Ovary (tissue), 9 donors: ENCODE results near the gene SMARCAL1. TPM values are rescaled to one million over a fixed set of nuclear protein-coding genes. Genes with fewer than 3 reads are reported as not detected.

Source experiments
- DNase-seq, 5 donors: peaks; one replicate each; pipeline ENCODE4 v3.0.0-alpha.2; 2019 to 2020
- H3K27ac ChIP-seq, 2 donors: fragments of 200-600 bp; one replicate each; pipeline versions ENCODE4 v1.5.1 to v1.8.0; 2019 to 2022
- H3K27me3 ChIP-seq: fragments of 200-600 bp; one replicate; pipeline ENCODE4 v1.8.0; 2022
- H3K36me3 ChIP-seq: fragments of 200-600 bp; sonication (generic); one replicate; pipeline ENCODE4 v1.5.1; 2019
- H3K4me1 ChIP-seq: one replicate; pipeline ENCODE4 v1.8.1; 2013; ENCODE audit warnings: mild to moderate bottlenecking, moderate library complexity; ENCODE audit not compliant: insufficient read depth
- H3K4me3 ChIP-seq: fragments of 200-600 bp; sonication (generic); one replicate; pipeline ENCODE4 v1.5.1; 2017
- H3K9me3 ChIP-seq, 2 donors: fragments of 200-600 bp in 1 of 2; sonication (generic) in 1 of 2; one replicate each; pipeline versions ENCODE4 v1.5.1 to v1.8.1; 2013 to 2019; ENCODE audit warnings: mild to moderate bottlenecking in 1 of 2, moderate library complexity in 1 of 2
- CTCF ChIP-seq, 3 donors: fragments of 450-650 bp in 2 of 3; fragments of 200-600 bp in 1 of 3; IDR thresholded peaks; one replicate each; pipeline versions ENCODE4 v1.5.1 to v1.8.0; 2016 to 2022; ENCODE audit warnings: antibody characterized with exemption in 3 of 3, mild to moderate bottlenecking in 1 of 3
- EP300 ChIP-seq: sonication (generic); formaldehyde crosslinking; IDR thresholded peaks from one replicate; pipeline ENCODE4 v1.6.1; 2017; ENCODE audit warnings: antibody characterized with exemption
- POLR2A ChIP-seq: fragments of 450-650 bp; IDR thresholded peaks from one replicate; pipeline ENCODE4 v1.6.1; 2017; ENCODE audit warnings: antibody characterized with exemption, mild to moderate bottlenecking, moderate library complexity
- WGBS, 3 donors: extraction: QIAGEN DNeasy Blood & Tissue Kit in 1 of 3; methylation state at CpG; one replicate each; pipeline versions ENCODE4 v1.1.5 to v1.1.7; 2013 to 2017; 5-methylcytosine and 5-hydroxymethylcytosine counted together
- intact Hi-C, 4 donors: fragments of 100-400 bp; cut with DNase I; formaldehyde crosslinking; loops; one replicate each; pipeline versions ENCODE4 v1.11.0 to v1.15.1; 2022 to 2023
- polyA plus RNA-seq, 2 donors: library from polyadenylated mRNA; stranded (reverse); fragments of 200-250 nt in 1 of 2; fragments of 350-450 nt in 1 of 2; fragmentation: Illumina TruSeq in 1 of 2; extraction: RNeasy Lipid Tissue Mini Kit (QIAGEN cat#74804) in 1 of 2; gene quantifications; one replicate each; pipeline ENCODE4 v1.2.3, GENCODE V29; 2013 to 2014
- total RNA-seq, 7 donors: library from RNA; depleted of rRNA in 2 of 7; stranded (reverse); fragments of >200 nt in 2 of 7; fragmentation: NEBNext Ultra II Directional in 3 of 7; extraction: Animal tissue kit (Norgen Biotek cat#: 25700) in 3 of 7; gene quantifications; one replicate each; pipeline versions ENCODE4 v1.1.0 to v1.2.4, GENCODE V29; 2016 to 2023
- donor health status: DM: no; HTN: no; CAD: no; lungs with moderate emphysema.
- donor health status: DM: no; HTN: no; CAD: no.
- donor health status: Bipolar disorder and iron deficiency.
- donor health status: DM: yes; HTN: yes; CAD: no.
- donor health status: DM: no; HTN: no; CAD: no.
- donor health status: DM: yes; HTN: yes; CAD: no.

Gene SMARCAL1
- total and polyA plus RNA-seq, 9 donors = 11.1 to 29.1 (median 20.9) TPM

- TF ChIP-seq EP300 (no peak), CTCF (IDR thresholded peaks at IDR 0.05) (no peak), POLR2A (no peak)
- 85 to 94% (median 89%) methylated on average over 15 of the region's 15 CpGs for WGBS, 3 donors
- H3K4me3 ChIP-seq = no peak overlapping the region
- DNase-seq = no peak
- H3K27ac ChIP-seq = no peak overlapping the region
- H3K9me3 ChIP-seq = no peaks in the 10 kb centered on the region
- intact Hi-C loops = no loop called here
- no peaks in the 10 kb centered on the region for H3K27me3 ChIP-seq
- no peaks in the 10 kb centered on the region for H3K36me3 ChIP-seq
- H3K4me1 ChIP-seq = no peaks in the 10 kb centered on the region
Observed at GRCh38 chr2:216505133-216506106, 93.1 kb downstream of the SMARCAL1 start.

DNA sequence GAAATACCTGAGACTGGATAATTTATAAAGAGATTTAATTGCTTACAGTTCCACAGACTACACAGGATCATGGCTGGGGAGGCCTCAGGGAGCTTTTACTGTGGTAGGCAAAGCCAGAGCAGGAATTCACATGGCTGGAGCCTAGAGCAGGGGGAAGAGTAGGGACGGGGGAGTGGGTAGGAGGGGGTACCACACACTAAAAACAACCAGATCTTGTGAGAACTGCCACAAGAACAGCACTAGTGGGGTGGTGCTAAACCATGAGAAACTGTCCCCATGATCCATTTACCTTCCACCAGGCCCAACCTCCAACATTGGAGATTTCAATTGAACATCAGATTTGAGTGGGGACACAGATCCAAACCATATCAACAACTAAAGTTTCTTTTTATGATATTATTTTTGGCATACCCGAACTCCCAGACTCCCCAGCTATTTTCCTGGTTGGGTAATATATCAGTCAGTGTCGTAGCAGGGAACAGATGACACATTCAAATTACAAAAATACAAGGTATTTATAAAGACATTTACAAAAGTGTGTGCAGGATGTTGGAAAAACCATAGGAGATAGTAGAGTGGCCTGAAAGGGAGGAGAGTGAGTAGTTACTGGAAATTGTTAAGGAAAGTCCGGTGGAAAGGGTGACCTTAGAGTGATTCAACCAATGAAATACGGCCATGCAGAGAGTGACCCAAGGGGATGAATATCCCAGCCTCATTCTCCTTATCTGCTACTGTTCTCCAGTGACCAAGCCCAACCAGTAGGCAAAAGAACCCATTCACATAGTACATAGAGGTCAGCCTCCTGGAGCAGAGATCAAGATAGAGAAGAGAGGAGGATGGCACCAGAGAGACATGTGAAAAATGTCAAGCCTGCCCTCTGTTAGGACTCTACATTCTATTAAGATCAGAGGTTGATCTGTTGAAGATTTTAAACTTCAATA, 95.2 kb downstream of the SMARCAL1 start:
- H3K4me3 ChIP-seq = no peak overlapping the region
- no peak for DNase-seq
- no peaks in the 10 kb centered on the region for H3K36me3 ChIP-seq
- no peaks in the 10 kb centered on the region for H3K27me3 ChIP-seq
- 68 to 78% (median 71%) methylated on average over 5 of the region's 5 CpGs for WGBS, 3 donors
- no peaks in the 10 kb centered on the region for H3K4me1 ChIP-seq
- H3K9me3 ChIP-seq = no peaks in the 10 kb centered on the region
- TF ChIP-seq POLR2A = no peak
- no peak for TF ChIP-seq EP300
- TF ChIP-seq CTCF (IDR thresholded peaks at IDR 0.05) = no peak
- intact Hi-C loops = no loop called here
- H3K27ac ChIP-seq = no peak overlapping the region

GRCh38 chr2:216508229-216508628, 95.9 kb downstream of the SMARCAL1 start:
- Histone ChIP-seq H3K27me3 (no peaks in the 10 kb centered on the region), H3K4me1 (no peaks in the 10 kb centered on the region), H3K27ac (no peak overlapping the region), H3K4me3 (no peak overlapping the region), H3K36me3 (no peaks in the 10 kb centered on the region), H3K9me3 (no peaks in the 10 kb centered on the region)
- WGBS, 3 donors = 90 to 100% (median 95%) methylated on average over 1 of the region's 1 CpG
- no peak for TF ChIP-seq CTCF (IDR thresholded peaks at IDR 0.05)
- TF ChIP-seq POLR2A = no peak
- TF ChIP-seq EP300 = no peak
- no peak for DNase-seq
- intact Hi-C loops = no loop called here

DNA sequence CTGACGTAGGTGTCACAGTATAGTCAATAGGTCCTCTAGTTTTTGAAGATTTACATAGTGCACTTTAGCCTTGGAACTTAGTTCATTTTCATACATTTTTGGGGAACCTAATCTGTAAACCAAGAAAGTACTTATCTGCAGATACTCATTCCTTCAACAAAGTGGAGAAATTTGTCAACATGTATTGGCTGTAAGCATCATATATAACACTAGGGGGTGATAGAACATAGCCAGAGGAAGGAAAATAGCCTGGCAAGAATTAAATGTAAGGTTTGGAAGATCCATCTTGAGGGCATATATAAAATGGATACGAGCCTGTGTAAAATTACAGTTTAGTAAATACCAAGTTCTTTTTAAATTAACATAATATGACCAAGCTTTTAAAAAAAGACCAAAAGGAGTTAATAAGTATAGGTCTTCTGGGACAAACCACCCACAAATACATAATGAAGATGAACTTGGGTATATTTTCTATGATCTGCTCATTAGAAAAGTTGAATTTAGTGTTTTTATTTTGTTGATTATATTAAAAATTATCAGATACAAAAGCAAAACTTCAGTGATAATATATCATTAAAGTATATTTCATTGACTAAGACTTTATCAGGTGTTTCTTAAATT, 104.6 kb downstream of the SMARCAL1 start:
- Histone ChIP-seq H3K27me3 (no peaks in the 10 kb centered on the region), H3K9me3 (no peaks in the 10 kb centered on the region), H3K36me3 (no peaks in the 10 kb centered on the region), H3K27ac (no peak overlapping the region), H3K4me3 (no peak overlapping the region), H3K4me1 (no peaks in the 10 kb centered on the region)
- intact Hi-C loops = loop anchor here (1.0 to 10.0 kb wide), 6 partner anchors 149 to 1318 kb away; no protein-coding TSS in a partner anchor
- TF ChIP-seq POLR2A (no peak), CTCF (IDR thresholded peaks at IDR 0.05) (peak; percentile 36 to 82 (median 74)), EP300 (no peak)
- DNase-seq = no peak
- 32 to 44% (median 38%) methylated on average over 2 of the region's 2 CpGs for WGBS, 3 donors
